Mucosa of rectum (tissue), 2 donors: ENCODE measurements around the gene OGFR.
"Not testable (repeated sequence)": the region's sequence is repeated elsewhere in the genome, so short reads cannot be mapped to it uniquely, and the experiment has no call there.

Experiments
- H3K27ac ChIP-seq, 2 donors: one replicate each; pipeline ENCODE4 v1.7.0; 2013; ENCODE audit warnings: inconsistent platforms in 2 of 2, low read depth in 2 of 2, low read length in 2 of 2
- H3K27me3 ChIP-seq, 2 donors: one replicate each; pipeline ENCODE4 v1.7.0; 2013; ENCODE audit warnings: low read length in 2 of 2; ENCODE audit not compliant: control insufficient read depth in 2 of 2, insufficient read depth in 2 of 2
- H3K36me3 ChIP-seq, 2 donors: one replicate each; pipeline ENCODE4 v1.7.0; 2013; ENCODE audit warnings: low read length in 2 of 2; ENCODE audit not compliant: control insufficient read depth in 2 of 2, insufficient read depth in 2 of 2
- H3K4me1 ChIP-seq, 2 donors: one replicate each; pipeline ENCODE4 v1.7.0; 2013; ENCODE audit warnings: low read length in 2 of 2, mild to moderate bottlenecking in 1 of 2; ENCODE audit not compliant: control insufficient read depth in 2 of 2, insufficient read depth in 2 of 2
- H3K4me3 ChIP-seq, 2 donors: one replicate each; pipeline ENCODE4 v1.7.0; 2013; ENCODE audit warnings: low read length in 2 of 2
- H3K9ac ChIP-seq, 2 donors: one replicate each; pipeline ENCODE4 v1.7.0; 2013; ENCODE audit warnings: low read length in 2 of 2, low read depth in 1 of 2, mild to moderate bottlenecking in 1 of 2
- H3K9me3 ChIP-seq, 2 donors: one replicate each; pipeline ENCODE4 v1.7.0; 2013; ENCODE audit warnings: low read length in 2 of 2; ENCODE audit not compliant: control insufficient read depth in 2 of 2
- donor health status: healthy.
- donor health status: Normal muscosa, but diverticular disease.

Gene OGFR

DNA sequence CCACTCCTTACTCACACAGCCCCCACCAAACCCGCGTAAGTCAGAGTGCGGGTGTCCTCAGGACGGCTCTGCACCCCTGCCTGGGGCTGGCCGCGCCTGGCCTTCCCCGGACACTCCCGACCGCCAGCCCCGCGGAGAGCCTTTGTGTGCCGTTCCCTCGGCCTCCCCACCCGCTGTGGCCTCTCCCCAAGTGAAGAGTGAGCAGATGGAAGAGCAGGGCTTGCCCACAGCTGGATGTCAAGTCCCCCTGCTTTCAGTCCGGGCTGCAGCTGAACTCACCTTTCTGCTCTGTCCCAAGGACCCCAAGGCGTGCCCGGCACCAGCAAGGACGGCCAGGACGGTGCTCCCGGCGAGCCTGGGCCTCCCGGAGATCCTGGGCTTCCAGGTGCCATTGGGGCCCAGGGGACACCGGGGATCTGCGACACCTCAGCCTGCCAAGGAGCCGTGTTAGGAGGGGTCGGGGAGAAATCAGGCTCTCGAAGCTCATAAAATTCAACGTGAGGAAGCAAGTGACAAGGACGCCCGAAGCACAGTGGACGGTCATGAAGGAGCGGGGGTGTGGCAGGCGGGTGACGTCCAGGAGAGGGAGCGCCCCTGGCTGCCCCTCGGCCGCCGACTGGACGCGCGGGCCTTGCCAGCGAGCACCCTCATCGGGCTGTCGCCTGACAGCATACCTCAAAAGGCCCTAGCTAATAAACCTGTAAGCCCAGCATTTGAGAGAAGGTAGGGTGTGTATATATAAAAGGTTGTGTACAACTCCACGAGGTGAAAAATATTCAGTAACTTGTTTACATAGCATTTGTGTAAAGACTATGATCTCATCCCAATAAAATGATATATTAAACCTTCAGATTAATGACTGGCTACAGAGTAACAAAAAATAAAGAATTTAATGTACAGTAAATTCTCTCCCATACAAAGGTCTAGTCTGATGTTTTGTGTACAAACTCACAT, 35.9 kb downstream of the OGFR start:
- Histone ChIP-seq H3K4me1 (peaks cover 13 to 17% of the 10 kb centered on the region in 2 donors), H3K9me3 (no peaks in the 10 kb centered on the region), H3K27me3 (peaks cover 0 to 4% of the 10 kb centered on the region in 2 donors), H3K9ac (peak overlapping the region in 1 of 2 donors; percentile 43), H3K4me3 (no peak overlapping the region), H3K27ac (no peak overlapping the region), H3K36me3 (no peaks in the 10 kb centered on the region)

GRCh38 chr20:62841705-62842212, 37.1 kb downstream of the OGFR start:
- H3K9me3 ChIP-seq: no peaks in the 10 kb centered on the region
- H3K36me3 ChIP-seq: no peaks in the 10 kb centered on the region
- H3K9ac ChIP-seq: no peak overlapping the region
- H3K4me3 ChIP-seq: no peak overlapping the region
- no peaks in the 10 kb centered on the region for H3K27me3 ChIP-seq
- peaks cover 15 to 17% of the 10 kb centered on the region in 2 donors for H3K4me1 ChIP-seq
- no peak overlapping the region for H3K27ac ChIP-seq

- H3K9me3 ChIP-seq: no peaks in the 10 kb centered on the region
- H3K27ac ChIP-seq: no peak overlapping the region
- no peaks in the 10 kb centered on the region for H3K27me3 ChIP-seq
- no peaks in the 10 kb centered on the region for H3K36me3 ChIP-seq
- H3K4me1 ChIP-seq: peaks cover 4 to 15% of the 10 kb centered on the region in 2 donors
- no peak overlapping the region for H3K4me3 ChIP-seq
- no peak overlapping the region for H3K9ac ChIP-seq
These were observed 39.0 kb downstream of the OGFR start for GRCh38 chr20:62843656-62844055.

DNA sequence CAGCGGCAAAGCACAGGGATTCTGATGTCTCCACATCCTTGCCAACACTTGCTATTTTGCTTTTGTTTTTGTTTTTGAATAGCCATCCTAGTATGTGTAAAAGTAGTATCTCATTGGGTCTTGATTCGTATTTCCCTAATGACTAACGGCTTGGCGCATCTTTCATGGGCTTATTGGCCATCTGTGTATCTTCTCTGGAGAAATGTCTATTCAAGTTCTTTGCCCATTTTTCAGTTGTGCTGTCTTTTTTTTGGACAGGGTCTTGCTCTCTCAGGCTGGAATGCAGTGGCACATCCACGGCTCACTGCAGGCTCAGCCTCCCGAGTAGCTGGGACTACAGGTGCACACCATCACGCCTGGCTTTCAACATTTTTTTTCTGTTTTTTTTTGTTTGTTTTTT, 39.5 kb downstream of the OGFR start:
- Histone ChIP-seq H3K27ac (no peak overlapping the region), H3K4me1 (peaks cover 2 to 14% of the 10 kb centered on the region in 2 donors), H3K4me3 (no peak overlapping the region), H3K9me3 (no peaks in the 10 kb centered on the region), H3K27me3 (no peaks in the 10 kb centered on the region), H3K9ac (no peak overlapping the region), H3K36me3 (no peaks in the 10 kb centered on the region)

DNA sequence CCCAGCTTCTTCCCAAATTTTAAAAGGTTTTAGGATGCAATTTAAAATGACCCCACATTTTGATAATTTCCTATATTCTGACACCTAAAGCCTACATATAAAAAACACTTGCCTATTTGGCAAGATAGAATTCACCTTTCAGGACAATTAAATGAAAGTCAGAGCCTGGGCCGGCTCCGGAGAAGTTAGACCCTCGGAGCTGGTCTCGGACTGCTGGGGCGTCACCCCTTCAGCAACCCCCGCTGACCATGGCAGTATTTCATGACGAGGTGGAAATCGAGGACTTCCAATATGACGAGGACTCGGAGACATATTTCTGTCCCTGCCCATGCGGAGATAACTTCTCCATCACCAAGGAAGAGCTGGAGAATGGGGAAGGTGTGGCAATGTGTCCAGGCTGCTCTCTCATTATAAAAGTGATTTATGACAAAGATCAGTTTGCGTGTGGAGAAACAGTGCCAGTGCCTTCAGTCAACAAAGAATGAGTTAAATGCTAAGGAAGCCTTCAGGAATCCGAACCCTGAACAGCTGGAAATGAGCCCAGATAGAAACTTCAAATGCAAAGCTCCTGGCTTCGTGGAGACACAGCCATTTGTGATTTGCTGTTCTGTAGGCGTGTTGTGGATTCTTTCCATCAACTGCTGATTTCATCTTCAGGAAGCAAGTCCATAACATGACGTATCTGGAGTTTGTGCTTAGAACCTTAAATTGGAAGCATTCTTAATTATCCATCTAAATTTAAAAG, 41.0 kb downstream of the OGFR start:
- H3K9me3 ChIP-seq: no peaks in the 10 kb centered on the region

GRCh38 chr20:62846166-62846890, 41.7 kb downstream of the OGFR start:
- H3K27ac ChIP-seq: no peak overlapping the region
- no peak overlapping the region for H3K4me3 ChIP-seq
- H3K27me3 ChIP-seq: no peaks in the 10 kb centered on the region
- no peaks in the 10 kb centered on the region for H3K9me3 ChIP-seq
- no peak overlapping the region for H3K9ac ChIP-seq
- peaks cover 2 to 3% of the 10 kb centered on the region in 2 donors for H3K4me1 ChIP-seq
- H3K36me3 ChIP-seq: no peaks in the 10 kb centered on the region

More for the DNA sequence above, 41.0 kb downstream of the OGFR start:
- no peaks in the 10 kb centered on the region for H3K36me3 ChIP-seq
- no peaks in the 10 kb centered on the region for H3K27me3 ChIP-seq
- no peak overlapping the region for H3K4me3 ChIP-seq
- H3K27ac ChIP-seq: no peak overlapping the region
- no peak overlapping the region for H3K9ac ChIP-seq
- H3K4me1 ChIP-seq: peaks cover 2 to 10% of the 10 kb centered on the region in 2 donors

- H3K9me3 ChIP-seq, H3K27ac ChIP-seq, H3K9ac ChIP-seq, H3K4me1 ChIP-seq, H3K4me3 ChIP-seq, H3K36me3 ChIP-seq, H3K27me3 ChIP-seq: not testable (repeated sequence)
These were observed 44.3 kb downstream of the OGFR start for GRCh38 chr20:62848917-62849316.

DNA sequence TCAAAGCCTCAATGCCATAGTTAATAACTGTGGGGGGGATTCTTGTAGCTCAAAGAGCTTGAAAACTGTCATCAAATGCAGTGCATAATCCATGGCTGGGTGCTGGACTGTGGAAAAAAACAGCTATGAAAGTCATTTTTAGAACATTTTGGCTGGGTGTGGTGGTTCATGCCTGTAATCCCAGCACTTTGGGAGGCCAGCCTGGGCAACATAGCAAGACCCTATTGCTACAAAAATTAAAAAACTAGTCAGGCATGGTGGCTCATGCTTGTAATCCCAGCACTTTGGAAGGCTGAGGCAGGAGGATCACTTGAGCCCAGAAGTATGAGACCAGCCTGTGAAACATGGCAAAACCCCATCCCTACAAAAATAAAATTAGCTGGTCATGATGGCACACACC, 44.8 kb downstream of the OGFR start:
- Histone ChIP-seq H3K4me3 (no peak overlapping the region), H3K9me3 (no peaks in the 10 kb centered on the region), H3K27me3 (no peaks in the 10 kb centered on the region), H3K27ac (no peak overlapping the region), H3K9ac (no peak overlapping the region), H3K4me1 (peaks cover 2 to 3% of the 10 kb centered on the region in 2 donors), H3K36me3 (peaks cover 8 to 9% of the 10 kb centered on the region in 2 donors)

DNA sequence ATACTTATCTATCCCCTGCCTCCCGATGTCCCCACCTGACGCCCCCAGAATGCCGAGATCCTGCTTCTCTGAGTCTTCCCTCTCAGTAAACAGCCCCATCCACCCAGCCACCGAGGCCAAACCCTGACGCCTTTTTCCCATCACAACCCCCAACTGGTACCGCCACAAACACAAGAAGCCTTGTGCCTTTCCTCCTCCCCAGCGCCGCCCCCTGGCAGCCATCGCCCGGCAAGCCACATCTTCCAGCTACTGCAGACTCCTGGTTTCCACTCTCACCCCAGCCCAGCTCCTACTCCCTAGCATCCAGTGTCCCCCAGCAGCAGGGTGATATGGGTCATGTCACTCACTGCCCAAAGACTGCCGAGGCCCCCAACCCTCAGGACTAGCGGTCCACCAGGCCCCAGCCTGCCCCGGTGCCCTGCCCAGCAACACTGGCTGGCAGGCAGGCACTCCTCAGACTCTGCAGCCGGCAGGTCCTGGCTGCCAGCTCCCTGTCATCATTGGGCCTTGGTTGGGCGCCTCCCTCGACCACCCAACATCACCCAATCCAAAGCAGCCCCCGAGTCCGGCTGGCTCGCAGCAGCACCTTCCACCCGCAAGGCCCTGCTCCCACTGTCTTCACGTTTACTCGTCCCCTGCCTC, 45.8 kb downstream of the OGFR start:
- Histone ChIP-seq H3K9ac (no peak overlapping the region), H3K27me3 (no peaks in the 10 kb centered on the region), H3K9me3 (no peaks in the 10 kb centered on the region), H3K36me3 (peaks cover 8 to 9% of the 10 kb centered on the region in 2 donors), H3K27ac (no peak overlapping the region), H3K4me1 (peaks cover 2 to 3% of the 10 kb centered on the region in 2 donors), H3K4me3 (no peak overlapping the region)
